NCI-H2196 (cell line): ENCODE data around the gene D2HGDH.
"Not testable (repeated sequence)": the region's sequence is repeated elsewhere in the genome, so short reads cannot be mapped to it uniquely, and the experiment has no call there.

Source experiments
- DNase-seq: peaks from one replicate; lab custom pipeline; 2025; ENCODE audit not compliant: unreplicated experiment; lab: John Stamatoyannopoulos, UW

D2HGDH gene

GRCh38 chr2:241768251-241768711 is 33.9 kb downstream of the D2HGDH start:
- DNase-seq, result no peak

- DNase-seq, result no peak
Measured at GRCh38 chr2:241768850-241769249, 34.4 kb downstream of the D2HGDH start.

DNA sequence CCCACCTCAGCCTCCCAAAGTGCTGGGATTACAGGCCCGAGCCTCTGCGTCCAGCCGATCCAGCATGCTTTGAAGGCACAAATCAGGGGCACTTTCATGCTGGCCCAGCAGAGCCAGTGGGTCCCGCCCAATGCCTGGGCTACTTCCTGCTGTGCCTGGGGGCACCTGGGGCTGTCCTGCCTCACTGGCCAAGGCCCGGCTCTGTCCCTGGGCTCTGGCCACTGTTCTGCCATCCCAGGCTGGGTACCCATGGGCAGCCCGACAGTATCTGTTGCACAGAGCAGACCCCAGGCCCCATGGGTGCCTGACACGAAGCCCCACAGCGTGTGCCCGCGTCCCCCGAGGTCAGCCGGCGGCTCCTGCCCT is 35.4 kb downstream of the D2HGDH start:
- DNase-seq, result no peak

- DNase-seq, result no peak
Measured at GRCh38 chr2:241770185-241770935, 35.9 kb downstream of the D2HGDH start.

DNA sequence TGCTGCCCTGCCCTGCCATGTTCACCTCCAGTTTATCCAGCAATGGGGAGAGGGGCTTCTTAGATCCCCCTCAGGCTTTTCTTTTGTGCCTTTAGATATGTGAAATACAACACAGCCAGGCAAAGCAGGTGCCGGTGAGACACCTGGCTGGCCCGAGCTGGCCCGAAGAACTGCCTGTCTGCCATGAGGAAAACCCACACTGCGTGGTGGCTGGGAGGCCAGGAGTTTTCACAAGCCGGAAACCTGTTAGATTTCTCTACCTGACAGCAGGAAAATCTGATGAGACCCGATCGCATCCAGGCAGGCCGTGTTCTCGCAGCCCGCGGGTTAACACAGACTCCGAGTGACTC is 36.5 kb downstream of the D2HGDH start:
- DNase-seq, result no peak

- DNase-seq, result no peak
Measured at GRCh38 chr2:241771286-241772062, 37.0 kb downstream of the D2HGDH start.

- no peak for DNase-seq
Measured at GRCh38 chr2:241772063-241772499, 37.7 kb downstream of the D2HGDH start.

- DNase-seq, result no peak
Measured at GRCh38 chr2:241773511-241774418, 39.3 kb downstream of the D2HGDH start.

GRCh38 chr2:241774419-241775222 is 40.2 kb downstream of the D2HGDH start:
- DNase-seq, result no peak

DNA sequence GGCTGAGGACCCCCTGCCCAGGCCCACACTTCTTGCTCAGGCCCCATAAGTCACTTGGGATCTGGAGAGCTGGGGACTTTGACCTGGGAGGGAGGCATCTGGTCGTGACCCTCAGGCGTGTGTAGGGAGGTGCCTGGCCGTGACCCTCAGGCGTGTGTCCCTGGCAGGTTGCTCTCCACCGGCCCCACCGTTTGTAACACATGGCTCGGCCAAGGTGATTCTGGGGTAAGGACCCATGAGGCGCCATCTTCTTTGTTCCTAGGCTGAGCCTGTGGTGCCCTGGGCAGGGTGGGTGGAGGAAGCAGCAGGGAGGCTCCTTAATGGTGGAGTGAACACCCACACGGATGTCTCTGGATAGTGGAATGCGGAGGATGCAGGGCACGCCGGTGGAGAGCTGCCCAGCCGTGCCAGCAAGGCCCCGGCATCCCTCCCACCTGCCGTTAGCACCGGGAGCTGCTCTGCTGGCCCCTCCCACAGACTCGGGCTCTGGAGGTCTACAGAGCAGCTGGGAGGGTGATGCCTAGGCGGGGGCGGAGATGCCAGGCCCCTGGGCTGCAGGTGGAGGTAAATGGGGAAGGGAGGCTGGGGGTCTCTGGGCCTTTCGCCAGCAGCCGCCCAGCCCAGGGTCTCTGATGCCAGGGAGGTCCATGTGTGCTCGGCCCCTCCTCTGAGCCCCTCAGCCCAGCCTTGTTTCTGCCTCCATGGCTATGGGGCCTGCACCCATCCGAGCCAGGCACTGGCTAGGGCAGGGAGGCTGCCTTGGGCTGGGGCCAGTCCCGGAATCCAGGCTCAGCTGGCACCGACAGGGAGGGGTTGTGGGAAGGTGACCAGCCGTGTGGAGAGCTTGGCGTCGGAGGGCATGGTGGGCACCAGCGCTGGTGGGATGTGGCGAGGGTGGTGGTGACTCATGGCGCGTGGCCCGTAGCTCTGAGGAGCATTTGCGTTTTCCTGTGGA is 41.1 kb downstream of the D2HGDH start:
- DNase-seq, result no peak

DNA sequence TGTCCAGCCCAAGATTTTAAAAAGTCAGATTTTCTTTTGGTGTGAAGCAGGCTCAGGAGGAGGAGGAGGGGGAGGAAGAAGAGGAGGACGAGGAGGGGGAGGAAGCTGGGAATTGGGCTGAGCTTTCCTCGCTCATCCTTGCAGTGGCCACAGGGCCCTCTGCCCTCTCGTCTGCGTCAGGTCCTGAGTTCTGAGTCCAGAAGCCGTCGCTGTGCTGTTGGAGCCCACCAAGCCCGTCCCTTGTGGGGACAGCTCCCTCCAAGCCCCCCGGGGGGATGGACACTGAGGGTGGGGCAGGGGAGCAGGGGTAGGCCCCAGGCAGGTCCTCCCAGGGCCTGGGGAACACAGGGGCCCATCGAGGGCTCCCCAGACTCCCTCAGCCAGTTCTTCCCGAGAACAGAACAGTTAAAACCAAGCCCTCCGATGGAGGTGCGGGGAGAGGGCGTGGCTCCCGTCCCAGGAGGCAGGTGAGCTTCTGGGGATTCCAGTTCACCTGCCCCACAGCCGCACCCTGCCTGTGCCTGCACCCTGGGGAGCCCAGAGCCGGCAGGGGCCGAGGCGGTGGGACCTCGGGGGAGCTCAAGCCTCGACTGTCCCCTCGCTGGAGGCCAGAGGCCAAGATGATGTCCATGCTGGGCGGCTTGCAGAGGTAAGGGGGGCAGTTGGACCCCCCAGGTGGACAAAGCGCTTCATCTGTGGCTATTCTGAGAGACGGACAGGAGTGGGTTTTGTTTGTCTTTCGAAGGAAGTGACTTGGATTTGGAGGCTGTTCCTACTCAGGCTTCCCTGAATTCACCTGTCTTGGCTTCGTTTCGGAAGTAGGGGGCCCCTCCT is 42.1 kb downstream of the D2HGDH start, which contains the start of gene GAL3ST2:
GAL3ST2 (plus strand) TSS at position 487 of the 834 bp plus-strand sequence; CDS start at position 621, 134 bp downstream.
- DNase-seq, result no peak

DNA sequence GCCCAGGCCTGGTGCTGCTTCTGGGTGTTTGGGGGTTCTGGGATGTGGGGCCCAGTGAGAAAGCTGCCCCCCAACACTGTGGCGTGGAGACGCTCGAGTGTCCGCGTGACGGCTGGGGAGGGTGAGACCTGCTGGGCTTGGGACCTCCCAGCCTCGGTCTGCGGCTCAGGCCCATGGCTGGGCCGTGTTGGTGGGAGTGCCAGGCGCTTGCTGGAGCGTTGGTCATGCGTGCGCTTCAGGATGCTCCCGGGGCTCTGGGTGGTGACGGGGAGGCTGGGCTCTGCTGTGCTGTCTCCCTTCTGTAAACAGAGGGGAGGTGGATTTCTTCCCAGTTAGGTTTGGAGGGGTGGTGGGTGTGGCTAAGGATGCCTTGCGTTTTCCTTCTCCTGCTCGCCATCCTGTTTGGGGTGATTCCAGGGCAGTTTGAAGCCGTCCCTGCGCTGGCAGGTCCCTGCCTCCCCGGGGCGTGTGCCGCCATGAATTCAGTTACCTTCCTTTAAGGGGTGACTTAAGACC is 42.8 kb downstream of the D2HGDH start:
- no peak for DNase-seq

DNA sequence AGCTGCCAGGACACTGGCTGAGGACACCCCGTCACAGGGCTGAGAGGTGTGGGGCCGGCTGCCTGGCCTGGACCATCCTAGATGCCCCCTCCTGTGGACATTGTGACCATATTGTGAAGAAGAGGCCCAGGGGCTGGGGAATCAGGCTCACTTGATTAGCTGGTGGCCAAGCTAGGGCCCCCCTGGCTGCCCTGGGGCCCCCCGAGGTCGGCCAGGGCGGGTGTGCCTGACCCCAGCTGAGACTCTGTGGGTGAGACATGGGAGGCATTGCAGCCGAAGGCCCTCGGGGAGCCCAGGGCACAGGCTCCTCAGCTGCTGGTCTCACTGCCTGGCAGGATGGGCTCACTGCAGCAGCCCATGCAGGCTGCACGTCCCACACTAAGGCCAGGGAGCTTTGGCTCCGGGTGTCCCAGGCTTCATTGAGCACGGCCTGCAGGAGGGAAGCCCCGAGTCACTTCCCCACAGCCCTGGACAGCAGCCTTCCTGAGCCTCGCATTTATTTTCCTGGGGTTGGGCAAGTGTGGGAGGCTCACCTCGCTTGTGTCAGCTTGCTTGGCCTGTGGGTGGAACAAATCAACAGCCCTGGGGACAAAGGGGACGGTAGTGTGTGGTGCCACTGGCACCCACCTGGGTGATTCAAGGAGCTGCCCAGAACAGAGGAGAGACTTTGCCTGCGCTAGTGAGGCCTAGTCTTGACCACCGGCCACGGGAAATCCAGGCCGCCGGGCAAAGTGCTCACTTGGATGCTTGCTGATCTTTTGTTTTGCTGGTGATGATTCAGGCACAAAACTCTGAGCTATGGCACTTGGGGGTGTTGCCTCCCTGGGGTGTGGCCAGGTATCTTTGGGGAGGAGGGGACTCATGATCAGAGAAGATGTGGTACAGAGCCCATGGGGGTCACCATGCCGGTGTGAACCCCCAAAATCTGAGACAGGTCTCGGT is 43.5 kb downstream of the D2HGDH start:
- no peak for DNase-seq

DNA sequence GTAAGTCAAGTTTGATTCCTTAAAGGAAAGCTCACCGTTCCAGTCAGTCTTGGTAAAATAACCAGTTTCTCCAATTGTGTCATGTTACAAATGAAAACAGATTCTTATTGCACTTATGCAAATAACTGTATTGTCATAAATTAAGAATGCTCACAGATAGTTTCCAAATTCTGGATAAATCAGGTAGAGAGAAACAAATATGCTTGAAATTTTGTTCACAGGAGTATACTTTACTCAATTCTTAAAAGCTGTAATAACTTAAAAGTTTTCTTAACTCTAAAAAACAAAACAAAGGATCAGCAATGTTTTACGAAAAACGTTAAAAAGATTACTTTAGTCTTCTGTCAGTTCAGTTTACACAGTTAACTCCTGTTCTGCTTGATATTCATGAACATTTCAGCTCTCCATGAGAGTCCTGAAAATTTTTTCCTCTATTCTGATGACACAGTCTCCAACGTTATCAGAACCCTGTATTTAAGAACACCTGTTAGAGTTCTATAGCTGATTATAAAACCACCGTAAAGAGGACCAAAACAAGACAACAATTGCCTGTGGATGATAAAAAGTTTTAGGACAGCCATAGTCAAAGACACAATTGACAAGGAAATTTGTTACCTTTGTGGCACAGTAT is 46.6 kb downstream of the D2HGDH start:
- DNase-seq, result no peak

- not testable (repeated sequence) for DNase-seq
Measured at GRCh38 chr2:241782053-241782452, 47.6 kb downstream of the D2HGDH start.

DNA sequence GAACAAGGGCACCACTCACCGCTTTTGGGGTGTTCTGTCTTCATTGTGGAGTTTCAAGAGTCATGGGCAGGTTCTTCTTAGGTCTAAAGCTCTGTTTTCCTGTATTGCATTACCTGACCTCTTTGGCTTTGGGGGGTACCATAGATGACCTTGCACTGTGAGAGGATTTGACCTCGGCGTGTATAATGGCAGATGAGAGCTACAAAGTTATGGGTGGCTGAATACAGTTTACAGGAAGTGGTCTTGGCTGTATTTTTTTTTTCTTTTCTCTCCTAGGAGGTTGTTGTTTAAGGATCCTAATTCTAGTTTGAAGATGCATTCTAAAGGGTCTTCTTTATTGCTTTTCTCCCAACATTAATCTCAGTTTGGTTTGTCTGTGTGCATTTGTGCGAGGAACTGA is 53.7 kb downstream of the D2HGDH start:
- no peak for DNase-seq

DNA sequence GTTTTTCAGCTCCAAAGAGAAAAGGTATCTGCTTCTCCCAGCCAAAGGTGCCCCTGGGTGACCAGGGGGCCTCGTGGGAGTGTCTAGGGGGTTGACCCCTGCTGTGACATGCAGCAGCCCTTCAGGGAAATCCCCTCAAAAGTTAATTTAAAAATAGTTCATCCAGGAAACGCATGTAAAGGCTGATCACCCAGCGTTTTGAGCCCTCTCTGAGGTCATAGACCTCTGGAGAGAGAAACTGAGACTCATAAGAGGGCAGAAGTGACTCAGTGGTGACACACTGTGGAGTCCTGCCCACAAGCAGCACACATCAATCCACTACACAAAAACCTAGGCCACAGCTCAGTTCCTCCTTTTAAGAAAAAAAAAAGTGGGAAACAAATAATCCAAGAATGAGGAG is 54.1 kb downstream of the D2HGDH start:
- DNase-seq, result no peak
